GM23338 (cell line): ENCODE data around the gene VEZT. TPM values are rescaled to one million over a fixed set of nuclear protein-coding genes. Genes with fewer than 3 reads are reported as not detected.
A peak's percentile ranks its signal among the peaks of the same experiment; 100 is the strongest.

Source experiments
- ATAC-seq: fragments of 200-7000 bp; cut with Tn5 transposase; 3 replicates; pipeline ENCODE4 v1.9.1; 2020
- DNase-seq: peaks from one replicate; pipeline ENCODE4 v3.0.0-alpha.2; 2015; ENCODE audit warnings: low spot score
- H2AFZ ChIP-seq: fragments of 200-600 bp; sonication (generic); 2 replicates; pipeline ENCODE4 v1.8.0; 2016; ENCODE audit warnings: antibody characterized with exemption, mild to moderate bottlenecking, moderate library complexity
- H3F3A ChIP-seq: fragments of 200-600 bp; sonication (generic); replicated peaks from 2 replicates; pipeline ENCODE4 v1.8.0; 2017; ENCODE audit warnings: antibody characterized with exemption, mixed run types, low read depth
- H3K27ac ChIP-seq: fragments of 200-600 bp; sonication (generic); 2 replicates; pipeline ENCODE4 v1.6.1; 2016; ENCODE audit warnings: low read depth
- H3K27me3 ChIP-seq: fragments of 200-600 bp; sonication (generic); 2 replicates; pipeline ENCODE4 v1.8.0; 2016; ENCODE audit warnings: mild to moderate bottlenecking, mixed run types, moderate library complexity; ENCODE audit not compliant: insufficient read depth
- H3K36me3 ChIP-seq: fragments of 200-600 bp; sonication (generic); 2 replicates; pipeline ENCODE4 v1.8.0; 2016; ENCODE audit warnings: mild to moderate bottlenecking; ENCODE audit not compliant: insufficient read depth
- H3K4me1 ChIP-seq: fragments of 200-600 bp; sonication (generic); 2 replicates; pipeline ENCODE4 v1.8.0; 2016; ENCODE audit warnings: mild to moderate bottlenecking, moderate library complexity; ENCODE audit not compliant: insufficient read depth
- H3K4me2 ChIP-seq: fragments of 200-600 bp; sonication (generic); 2 replicates; pipeline ENCODE4 v1.7.1; 2017; ENCODE audit warnings: mixed run types
- H3K4me3 ChIP-seq: fragments of 200-600 bp; sonication (generic); 2 replicates; pipeline ENCODE4 v1.6.1; 2016; ENCODE audit warnings: mixed run types
- H3K79me2 ChIP-seq: fragments of 200-600 bp; sonication (generic); replicated peaks from 2 replicates; pipeline ENCODE4 v1.8.0; 2017; ENCODE audit warnings: mild to moderate bottlenecking; ENCODE audit not compliant: insufficient read depth
- H3K9me2 ChIP-seq: fragments of 200-600 bp; sonication (generic); 2 replicates; pipeline ENCODE4 v1.8.0; 2017; ENCODE audit not compliant: insufficient read depth
- H4K20me1 ChIP-seq: fragments of 200-600 bp; sonication (generic); replicated peaks from 2 replicates; pipeline ENCODE4 v1.8.0; 2017; ENCODE audit warnings: mild to moderate bottlenecking; ENCODE audit not compliant: insufficient read depth
- H3K27ac Mint-ChIP-seq: 2 replicates; pipeline ENCODE4 v1.8.0; 2020; ENCODE audit warnings: inconsistent platforms, mild to moderate bottlenecking, moderate library complexity, mixed read lengths
- H3K27me3 Mint-ChIP-seq: 3 replicates; pipeline ENCODE4 v1.8.0; 2022; ENCODE audit warnings: low read depth, mild to moderate bottlenecking, moderate library complexity, mixed read lengths, inconsistent platforms; ENCODE audit not compliant: insufficient read depth, poor library complexity
- H3K36me3 Mint-ChIP-seq: 3 replicates; pipeline ENCODE4 v1.8.0; 2021; ENCODE audit warnings: low read depth, mild to moderate bottlenecking, inconsistent platforms, moderate library complexity, mixed read lengths
- H3K4me1 Mint-ChIP-seq: 3 replicates; pipeline ENCODE4 v1.8.0; 2020; ENCODE audit warnings: mild to moderate bottlenecking, inconsistent platforms, mixed read lengths
- H3K4me3 Mint-ChIP-seq: 3 replicates; pipeline ENCODE4 v1.8.0; 2021; ENCODE audit warnings: moderate library complexity, mild to moderate bottlenecking, inconsistent platforms, mixed read lengths
- H3K9me3 Mint-ChIP-seq: 3 replicates; pipeline ENCODE4 v1.8.0; 2020; ENCODE audit warnings: moderate library complexity, mild to moderate bottlenecking, inconsistent platforms, mixed read lengths
- CREB1 ChIP-seq: fragments of 250-450 bp; sonication (Bioruptor Pico); IDR thresholded peaks from 2 replicates; pipeline ENCODE4 v1.5.0; 2020; ENCODE audit warnings: low read depth, mild to moderate bottlenecking, moderate library complexity
- EZH2 ChIP-seq: fragments of 200-600 bp; sonication (generic); IDR thresholded peaks from one replicate; pipeline ENCODE4 v1.8.0; 2017; ENCODE audit warnings: antibody characterized with exemption, mild to moderate bottlenecking, low read depth; ENCODE audit not compliant: unreplicated experiment
- JUNB ChIP-seq: IDR thresholded peaks from one replicate; pipeline ENCODE4 v1.6.1; 2016; ENCODE audit warnings: antibody characterized with exemption; ENCODE audit not compliant: unreplicated experiment
- NANOG ChIP-seq: IDR thresholded peaks from 2 replicates; pipeline ENCODE4 v1.6.1; 2016; ENCODE audit warnings: antibody characterized with exemption, borderline replicate concordance
- POLR2AphosphoS5 ChIP-seq: IDR thresholded peaks from 2 replicates; pipeline ENCODE4 v1.6.1; 2016; ENCODE audit warnings: antibody characterized with exemption, low read depth
- REST ChIP-seq: IDR thresholded peaks from one replicate; pipeline ENCODE4 v1.6.1; 2018; ENCODE audit warnings: antibody characterized with exemption; ENCODE audit not compliant: unreplicated experiment
- STAT1 ChIP-seq: IDR thresholded peaks from one replicate; pipeline ENCODE4 v1.6.1; 2016; ENCODE audit warnings: antibody characterized with exemption; ENCODE audit not compliant: unreplicated experiment
- ZNF114 ChIP-seq: fragments of 250-450 bp; sonication (Bioruptor Pico); IDR thresholded peaks from 2 replicates; pipeline ENCODE4 v1.5.0; 2020; ENCODE audit warnings: mild to moderate bottlenecking, moderate library complexity
- ZNF331 ChIP-seq: fragments of 250-450 bp; sonication (Bioruptor Pico); IDR thresholded peaks from 2 replicates; pipeline ENCODE4 v1.5.0; 2020; ENCODE audit warnings: low read depth, mild to moderate bottlenecking, moderate library complexity
- polyA plus RNA-seq: library from polyadenylated mRNA; unstranded; fragments of >200 nt; fragmentation: Nextera tagmentation; extraction: Ambion mirVana; gene quantifications from 2 replicates; pipeline ENCODE4 v1.2.1, GENCODE V29; 2016
- total RNA-seq: library from RNA; depleted of rRNA; stranded (reverse); fragments of >200 nt; shearing (Covaris generic); gene quantifications from 2 replicates; pipeline ENCODE4 v1.2.3, GENCODE V29; 2014
- TF ChIP-seq, protein P1 (sequence below): IDR thresholded peaks from 2 replicates; pipeline ENCODE4 v1.6.1; 2016; ENCODE audit warnings: antibody characterized with exemption
- TF ChIP-seq, protein P2 (sequence below): fragments of 250-450 bp; sonication (Bioruptor Pico); IDR thresholded peaks from 2 replicates; pipeline ENCODE4 v1.5.0; 2020; ENCODE audit warnings: mild to moderate bottlenecking, moderate library complexity

Gene VEZT
- total and polyA plus RNA-seq, 2 experiments from 2014 or later: 34.2 to 51.5 TPM

GRCh38 chr12:95202691-95203486 is 14.7 kb upstream of the VEZT start (continued):
- TF ChIP-seq NANOG: no peak
- TF ChIP-seq STAT1: no peak
- TF ChIP-seq, protein P1, sequence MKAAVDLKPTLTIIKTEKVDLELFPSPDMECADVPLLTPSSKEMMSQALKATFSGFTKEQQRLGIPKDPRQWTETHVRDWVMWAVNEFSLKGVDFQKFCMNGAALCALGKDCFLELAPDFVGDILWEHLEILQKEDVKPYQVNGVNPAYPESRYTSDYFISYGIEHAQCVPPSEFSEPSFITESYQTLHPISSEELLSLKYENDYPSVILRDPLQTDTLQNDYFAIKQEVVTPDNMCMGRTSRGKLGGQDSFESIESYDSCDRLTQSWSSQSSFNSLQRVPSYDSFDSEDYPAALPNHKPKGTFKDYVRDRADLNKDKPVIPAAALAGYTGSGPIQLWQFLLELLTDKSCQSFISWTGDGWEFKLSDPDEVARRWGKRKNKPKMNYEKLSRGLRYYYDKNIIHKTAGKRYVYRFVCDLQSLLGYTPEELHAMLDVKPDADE: no peak
- TF ChIP-seq REST: no peak
- no peak for TF ChIP-seq EZH2
- no peak for TF ChIP-seq ZNF331
- TF ChIP-seq JUNB: no peak

DNA sequence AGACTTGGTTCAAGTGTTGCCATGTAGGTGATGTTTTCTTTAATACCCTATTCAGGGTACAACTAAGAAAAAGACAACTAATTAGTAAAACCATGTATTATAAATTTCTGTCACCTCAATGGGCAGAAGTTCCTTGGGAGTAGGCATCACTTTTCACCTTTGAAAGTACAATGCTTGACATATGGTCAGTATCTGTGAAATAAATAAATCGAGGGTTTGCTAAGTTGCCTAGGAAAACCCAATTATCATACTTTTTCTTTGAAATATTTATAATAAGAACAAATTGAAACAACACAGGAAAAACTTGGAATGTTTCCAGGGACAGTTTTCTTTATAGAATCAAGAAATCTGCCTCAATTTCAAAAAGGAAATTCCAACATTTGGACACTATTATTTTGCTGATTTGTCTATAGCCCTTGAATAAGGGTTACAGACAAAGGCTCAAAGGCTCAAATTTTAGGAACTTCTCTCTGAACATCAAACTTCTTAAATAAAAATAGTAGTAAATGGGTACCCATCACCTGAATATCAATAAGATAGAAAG is 14.0 kb upstream of the VEZT start:
- H3K27ac ChIP-seq: peak overlapping the region; percentile 96
- H3K9me3 Mint-ChIP-seq: no peaks in the 10 kb centered on the region
- 0 out of 2 replicates have a peak, but pooled peaks cover 3% of the 10 kb centered on the region for H3F3A ChIP-seq
- peaks cover 11% of the 10 kb centered on the region for H3K27me3 Mint-ChIP-seq
- peaks cover 85% of the 10 kb centered on the region for H3K79me2 ChIP-seq
- no peaks in the 10 kb centered on the region for H3K36me3 ChIP-seq
- ATAC-seq: no peak
- H3K27me3 ChIP-seq: no peaks in the 10 kb centered on the region
- H3K4me1 ChIP-seq: peaks cover 94% of the 10 kb centered on the region
- peak overlapping the region; percentile 35; the same call in 1 of the 2 replicates for H3K4me3 ChIP-seq
- peak overlapping the region; percentile 70 for H3K4me2 ChIP-seq
- no peak for DNase-seq
- no peaks in the 10 kb centered on the region for H4K20me1 ChIP-seq
- H3K36me3 Mint-ChIP-seq: peaks cover 20% of the 10 kb centered on the region
- peaks cover 83% of the 10 kb centered on the region for H3K4me1 Mint-ChIP-seq
- H3K9me2 ChIP-seq: no peaks in the 10 kb centered on the region
- peak overlapping the region; percentile 98 for H3K27ac Mint-ChIP-seq
- H3K4me3 Mint-ChIP-seq: peak overlapping the region; percentile 7; the same call in 1 of the 3 replicates
- H2AFZ ChIP-seq: no peak overlapping the region
- TF ChIP-seq STAT1 (no peak), EZH2 (no peak), POLR2AphosphoS5 (no peak), CREB1 (no peak), ZNF114 (no peak), ZNF331 (no peak), NANOG (no peak)
- TF ChIP-seq, protein P2, sequence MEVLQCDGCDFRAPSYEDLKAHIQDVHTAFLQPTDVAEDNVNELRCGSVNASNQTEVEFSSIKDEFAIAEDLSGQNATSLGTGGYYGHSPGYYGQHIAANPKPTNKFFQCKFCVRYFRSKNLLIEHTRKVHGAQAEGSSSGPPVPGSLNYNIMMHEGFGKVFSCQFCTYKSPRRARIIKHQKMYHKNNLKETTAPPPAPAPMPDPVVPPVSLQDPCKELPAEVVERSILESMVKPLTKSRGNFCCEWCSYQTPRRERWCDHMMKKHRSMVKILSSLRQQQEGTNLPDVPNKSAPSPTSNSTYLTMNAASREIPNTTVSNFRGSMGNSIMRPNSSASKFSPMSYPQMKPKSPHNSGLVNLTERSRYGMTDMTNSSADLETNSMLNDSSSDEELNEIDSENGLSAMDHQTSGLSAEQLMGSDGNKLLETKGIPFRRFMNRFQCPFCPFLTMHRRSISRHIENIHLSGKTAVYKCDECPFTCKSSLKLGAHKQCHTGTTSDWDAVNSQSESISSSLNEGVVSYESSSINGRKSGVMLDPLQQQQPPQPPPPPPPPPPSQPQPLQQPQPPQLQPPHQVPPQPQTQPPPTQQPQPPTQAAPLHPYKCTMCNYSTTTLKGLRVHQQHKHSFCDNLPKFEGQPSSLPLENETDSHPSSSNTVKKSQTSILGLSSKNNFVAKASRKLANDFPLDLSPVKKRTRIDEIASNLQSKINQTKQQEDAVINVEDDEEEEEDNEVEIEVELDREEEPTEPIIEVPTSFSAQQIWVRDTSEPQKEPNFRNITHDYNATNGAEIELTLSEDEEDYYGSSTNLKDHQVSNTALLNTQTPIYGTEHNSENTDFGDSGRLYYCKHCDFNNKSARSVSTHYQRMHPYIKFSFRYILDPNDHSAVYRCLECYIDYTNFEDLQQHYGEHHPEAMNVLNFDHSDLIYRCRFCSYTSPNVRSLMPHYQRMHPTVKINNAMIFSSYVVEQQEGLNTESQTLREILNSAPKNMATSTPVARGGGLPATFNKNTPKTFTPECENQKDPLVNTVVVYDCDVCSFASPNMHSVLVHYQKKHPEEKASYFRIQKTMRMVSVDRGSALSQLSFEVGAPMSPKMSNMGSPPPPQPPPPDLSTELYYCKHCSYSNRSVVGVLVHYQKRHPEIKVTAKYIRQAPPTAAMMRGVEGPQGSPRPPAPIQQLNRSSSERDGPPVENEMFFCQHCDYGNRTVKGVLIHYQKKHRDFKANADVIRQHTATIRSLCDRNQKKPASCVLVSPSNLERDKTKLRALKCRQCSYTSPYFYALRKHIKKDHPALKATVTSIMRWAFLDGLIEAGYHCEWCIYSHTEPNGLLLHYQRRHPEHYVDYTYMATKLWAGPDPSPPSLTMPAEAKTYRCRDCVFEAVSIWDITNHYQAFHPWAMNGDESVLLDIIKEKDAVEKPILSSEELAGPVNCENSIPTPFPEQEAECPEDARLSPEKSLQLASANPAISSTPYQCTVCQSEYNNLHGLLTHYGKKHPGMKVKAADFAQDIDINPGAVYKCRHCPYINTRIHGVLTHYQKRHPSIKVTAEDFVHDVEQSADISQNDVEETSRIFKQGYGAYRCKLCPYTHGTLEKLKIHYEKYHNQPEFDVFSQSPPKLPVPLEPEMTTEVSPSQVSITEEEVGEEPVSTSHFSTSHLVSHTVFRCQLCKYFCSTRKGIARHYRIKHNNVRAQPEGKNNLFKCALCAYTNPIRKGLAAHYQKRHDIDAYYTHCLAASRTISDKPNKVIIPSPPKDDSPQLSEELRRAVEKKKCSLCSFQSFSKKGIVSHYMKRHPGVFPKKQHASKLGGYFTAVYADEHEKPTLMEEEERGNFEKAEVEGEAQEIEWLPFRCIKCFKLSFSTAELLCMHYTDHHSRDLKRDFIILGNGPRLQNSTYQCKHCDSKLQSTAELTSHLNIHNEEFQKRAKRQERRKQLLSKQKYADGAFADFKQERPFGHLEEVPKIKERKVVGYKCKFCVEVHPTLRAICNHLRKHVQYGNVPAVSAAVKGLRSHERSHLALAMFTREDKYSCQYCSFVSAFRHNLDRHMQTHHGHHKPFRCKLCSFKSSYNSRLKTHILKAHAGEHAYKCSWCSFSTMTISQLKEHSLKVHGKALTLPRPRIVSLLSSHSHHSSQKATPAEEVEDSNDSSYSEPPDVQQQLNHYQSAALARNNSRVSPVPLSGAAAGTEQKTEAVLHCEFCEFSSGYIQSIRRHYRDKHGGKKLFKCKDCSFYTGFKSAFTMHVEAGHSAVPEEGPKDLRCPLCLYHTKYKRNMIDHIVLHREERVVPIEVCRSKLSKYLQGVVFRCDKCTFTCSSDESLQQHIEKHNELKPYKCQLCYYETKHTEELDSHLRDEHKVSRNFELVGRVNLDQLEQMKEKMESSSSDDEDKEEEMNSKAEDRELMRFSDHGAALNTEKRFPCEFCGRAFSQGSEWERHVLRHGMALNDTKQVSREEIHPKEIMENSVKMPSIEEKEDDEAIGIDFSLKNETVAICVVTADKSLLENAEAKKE: no peak
